Globus pallidus (tissue), 1 donor: Measurements from ENCODE around the gene GLCCI1.

Experiments
- DNase-seq: peaks from one replicate; pipeline ENCODE4 v3.0.0-alpha.2; 2015; ENCODE audit warnings: low spot score

Gene GLCCI1

GRCh38 chr7:7968544-7969305, at the start of gene GLCCI1:
GLCCI1 (plus strand) TSS chr7:7968796; CDS start chr7:7969351, 555 bp downstream.
- peak; percentile 98 for DNase-seq

DNA sequence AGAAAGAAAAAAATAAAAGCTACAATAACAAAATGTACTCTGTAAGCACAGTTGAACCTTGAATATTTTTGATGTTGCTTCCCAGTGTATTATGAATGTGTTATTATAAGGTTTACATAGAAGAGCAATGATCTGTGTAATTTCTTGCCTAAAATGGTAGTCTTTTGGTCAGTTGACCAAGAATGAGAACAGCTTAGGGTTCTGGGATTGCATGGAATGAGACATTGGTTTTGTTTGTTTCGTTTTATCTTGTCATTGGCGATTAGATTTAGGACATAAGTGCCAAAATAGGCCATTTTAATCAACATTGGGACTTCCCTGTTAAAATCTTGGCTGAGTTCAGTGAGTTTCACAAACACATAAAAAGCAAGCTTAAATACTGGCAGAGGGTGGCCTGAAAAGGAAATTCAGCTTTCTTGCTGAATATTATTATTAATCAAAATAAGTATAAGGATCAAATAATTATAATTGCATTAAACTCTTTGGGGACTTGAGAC, 49.1 kb upstream of the GLCCI1 start:
- no peak for DNase-seq

- no peak for DNase-seq
Measured at GRCh38 chr7:7920056-7920455, 48.5 kb upstream of the GLCCI1 start.

DNA sequence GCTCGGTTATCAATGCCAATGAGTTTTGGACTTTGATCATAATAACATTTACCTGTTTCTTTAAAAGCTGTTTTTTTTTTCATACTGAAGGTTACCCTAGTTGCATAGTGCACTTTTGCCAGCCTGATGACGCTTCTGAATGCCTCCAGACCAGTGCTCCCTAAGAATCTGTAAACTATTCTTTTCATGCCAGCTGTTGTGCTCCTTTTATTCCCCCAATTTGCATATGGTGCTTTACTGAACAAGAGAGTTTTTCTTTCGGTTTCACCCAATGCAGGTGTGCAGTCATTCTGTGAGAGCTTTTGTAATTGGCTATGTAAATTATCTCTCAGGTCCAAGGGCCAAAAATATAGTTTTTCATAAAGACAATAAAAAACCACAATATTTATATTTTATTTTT, 48.1 kb upstream of the GLCCI1 start:
- DNase-seq: peak; percentile 33

GRCh38 chr7:7921830-7922229, 46.8 kb upstream of the GLCCI1 start:
- DNase-seq: peak; percentile 35

DNA sequence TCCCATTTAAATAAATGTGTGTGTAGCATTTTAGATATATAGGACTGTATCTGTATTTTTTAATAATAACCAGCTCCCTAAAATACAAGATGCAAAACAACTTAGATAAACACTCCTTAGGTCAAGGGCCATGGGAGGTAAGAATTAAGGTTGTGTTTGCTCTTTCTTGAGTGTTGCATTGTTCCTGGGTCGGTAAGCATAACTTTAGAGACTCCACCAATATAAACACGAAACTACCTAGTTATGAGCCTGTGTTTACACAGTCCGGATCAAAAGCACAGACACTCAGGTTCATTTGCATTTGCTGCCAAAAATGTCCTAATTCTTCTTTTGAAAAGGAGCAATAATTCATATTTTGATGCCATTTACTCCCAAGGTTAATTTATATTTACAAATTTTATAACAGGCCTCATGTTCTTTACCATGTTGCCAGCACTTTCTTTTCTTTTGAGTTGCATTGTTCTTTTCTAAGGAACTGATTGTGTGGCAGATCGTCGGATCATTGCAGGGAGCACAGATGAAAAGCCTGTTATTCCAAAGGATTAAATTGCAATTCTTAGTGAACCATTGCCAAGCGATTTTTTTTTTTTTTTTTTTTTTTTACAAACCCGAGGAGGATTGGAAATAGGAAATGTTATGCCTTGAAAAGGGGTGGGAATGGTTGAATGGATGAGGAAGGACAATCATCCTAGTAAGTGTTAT, 45.8 kb upstream of the GLCCI1 start:
- no peak for DNase-seq

GRCh38 chr7:7923818-7924217, 44.8 kb upstream of the GLCCI1 start:
- no peak for DNase-seq

- DNase-seq: no peak
Measured at GRCh38 chr7:7924303-7924702, 44.3 kb upstream of the GLCCI1 start.

GRCh38 chr7:7931626-7932025, 37.0 kb upstream of the GLCCI1 start:
- no peak for DNase-seq

GRCh38 chr7:7932553-7932952, 36.0 kb upstream of the GLCCI1 start:
- no peak for DNase-seq

- DNase-seq: no peak
Measured at GRCh38 chr7:7933915-7934526, 34.6 kb upstream of the GLCCI1 start.

GRCh38 chr7:7934945-7935344, 33.7 kb upstream of the GLCCI1 start:
- no peak for DNase-seq

DNA sequence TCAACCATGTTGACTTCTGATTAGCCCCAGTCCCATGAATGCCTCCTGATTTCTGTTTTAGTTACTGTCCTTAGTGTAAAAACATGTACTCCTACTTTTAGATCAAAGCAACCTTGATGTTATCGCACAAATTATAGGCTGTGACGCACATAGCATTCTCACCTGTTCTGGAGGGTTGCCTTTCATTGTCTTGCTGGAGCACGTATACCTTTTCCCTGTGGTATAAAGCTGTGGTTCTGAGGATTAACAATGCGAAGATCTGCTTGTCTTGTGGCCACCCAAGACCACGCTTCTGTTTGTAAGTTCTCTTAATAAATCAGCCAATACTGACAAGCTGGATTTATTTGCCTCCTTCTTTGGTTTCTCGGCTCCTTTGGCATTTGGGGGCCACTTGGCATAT, 30.1 kb upstream of the GLCCI1 start:
- no peak for DNase-seq

DNA sequence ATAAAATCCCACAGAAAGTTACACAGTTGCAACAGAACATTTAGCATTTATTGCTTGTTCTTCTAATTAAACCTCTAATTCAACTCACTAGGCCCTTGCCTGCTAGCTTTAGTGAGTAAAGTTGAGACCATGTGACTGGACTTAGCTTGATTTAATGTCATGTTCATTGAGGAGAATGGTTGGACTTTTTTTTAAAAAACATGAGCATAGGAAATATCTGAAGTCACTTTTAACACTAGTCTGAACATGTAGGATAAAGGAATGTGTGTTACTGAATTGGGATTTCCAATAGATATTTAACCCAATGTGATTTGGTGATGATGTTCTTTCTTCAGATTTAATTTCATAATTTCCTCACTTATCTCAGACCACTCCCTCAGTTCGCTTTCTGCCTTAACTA, 24.6 kb upstream of the GLCCI1 start:
- DNase-seq: no peak

- DNase-seq: no peak
Measured at GRCh38 chr7:7944619-7945282, 23.8 kb upstream of the GLCCI1 start.

GRCh38 chr7:7946486-7946885, 22.1 kb upstream of the GLCCI1 start:
- DNase-seq: no peak

DNA sequence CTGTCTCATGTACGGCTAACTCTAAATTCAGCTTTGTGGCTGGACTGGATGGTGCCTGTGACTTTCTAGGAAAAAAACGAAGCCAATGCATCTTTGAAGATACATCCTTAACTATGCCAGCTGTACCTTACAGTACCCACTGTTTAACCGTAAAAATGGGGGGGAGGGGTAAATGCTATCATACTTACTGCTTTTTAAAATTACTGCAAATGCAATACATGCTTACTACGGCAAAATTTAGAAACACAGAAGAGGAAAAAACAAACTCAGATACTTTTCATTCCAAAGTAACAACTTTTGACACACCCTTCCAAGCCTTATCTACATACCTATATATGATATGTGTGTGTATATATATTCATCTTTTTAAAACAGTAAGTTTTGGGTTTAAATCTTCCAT, 20.4 kb upstream of the GLCCI1 start:
- DNase-seq: no peak

DNA sequence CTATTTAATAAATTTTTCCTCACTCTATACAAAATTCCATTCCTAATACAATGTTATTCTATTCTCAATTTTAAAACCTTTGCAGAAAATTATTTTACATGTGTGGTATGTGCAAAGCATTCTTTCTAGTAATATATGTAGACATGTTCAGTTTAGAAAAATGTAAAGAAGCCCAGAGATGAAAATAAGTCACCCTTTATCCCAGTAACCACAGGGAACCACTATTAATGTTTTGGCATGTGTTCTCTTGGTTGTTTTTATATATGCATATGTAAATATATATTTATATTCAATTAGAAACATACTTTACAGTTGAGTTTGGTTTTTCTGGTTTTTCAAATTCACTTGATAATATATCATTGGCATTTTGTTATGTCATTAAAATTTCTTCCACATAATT, 14.8 kb upstream of the GLCCI1 start:
- DNase-seq: no peak

DNA sequence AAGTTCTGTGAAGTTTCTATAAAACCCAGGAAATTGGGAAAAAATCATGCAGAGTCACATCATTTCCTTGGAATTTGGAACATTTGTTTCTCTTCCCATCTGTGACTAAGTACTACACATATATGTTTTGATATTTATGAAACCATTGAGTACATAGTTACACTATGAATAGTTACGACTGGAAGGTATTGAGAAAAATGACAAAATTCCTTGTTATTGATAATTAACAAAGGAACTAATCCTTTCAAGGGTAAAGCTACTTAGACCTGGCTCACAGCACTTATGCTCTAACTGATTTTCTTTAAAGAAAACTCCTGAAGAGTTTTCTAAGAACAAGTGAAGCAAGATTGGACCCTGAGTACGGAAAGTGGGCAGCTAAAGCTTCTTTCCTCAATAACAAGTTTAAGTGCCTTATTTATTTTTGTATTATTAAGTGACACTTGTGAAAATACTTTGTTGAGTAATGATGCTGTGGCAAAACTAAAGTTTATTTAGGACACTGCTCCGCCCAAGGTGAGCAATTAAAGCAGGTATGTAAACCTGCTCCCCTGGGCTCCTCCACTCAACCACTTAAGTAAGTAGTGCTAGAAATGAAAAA, 12.0 kb upstream of the GLCCI1 start:
- DNase-seq: no peak

- no peak for DNase-seq
Measured at GRCh38 chr7:7957513-7957912, 11.1 kb upstream of the GLCCI1 start.

DNA sequence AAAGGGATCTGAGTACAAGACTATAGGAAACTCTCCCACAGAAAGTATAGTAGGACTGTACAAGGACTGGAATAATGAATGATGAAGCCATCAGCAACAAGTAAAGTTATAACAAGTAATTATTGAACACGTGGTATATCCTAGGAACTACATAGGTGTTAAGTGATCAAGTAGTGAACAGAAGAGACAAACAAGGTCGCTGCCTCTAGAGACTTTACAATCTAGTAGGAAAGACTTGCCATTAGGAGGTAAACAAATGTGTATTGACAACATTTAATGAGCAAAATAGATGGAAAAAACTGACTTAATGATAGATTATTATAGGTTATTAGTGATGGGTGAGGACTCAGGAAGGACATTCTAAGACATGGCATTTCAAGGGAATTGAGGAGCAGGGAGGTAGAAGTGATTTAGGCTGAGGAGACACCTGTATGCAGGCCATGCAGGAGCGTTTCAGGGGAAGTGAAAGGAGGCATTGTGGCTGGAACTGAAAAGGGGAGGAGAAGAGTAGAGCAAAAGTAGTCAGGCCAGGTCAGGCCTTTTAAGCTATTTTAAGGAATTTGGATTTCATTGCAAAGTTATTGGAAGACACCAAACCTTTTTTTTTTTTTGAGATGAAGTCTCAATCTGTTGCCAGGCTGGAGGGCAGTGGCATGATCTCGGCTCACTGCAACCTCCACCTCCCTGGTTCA, 8.5 kb upstream of the GLCCI1 start:
- no peak for DNase-seq
